Fibroblast of the aortic adventitia (primary cell): Measurements from ENCODE around the gene UBE2C. TPM values are rescaled to one million over a fixed set of nuclear protein-coding genes. Genes with fewer than 3 reads are reported as not detected.

Experiments used
- DNase-seq: peaks from one replicate; pipeline ENCODE4 v3.0.0-alpha.2; 2010; ENCODE audit warnings: low read depth
- H3K4me3 ChIP-seq: 2 replicates; pipeline ENCODE4 v1.5.1; 2011; ENCODE audit warnings: low read depth, mild to moderate bottlenecking, control low read depth, low read length, moderate library complexity
- CTCF ChIP-seq: IDR thresholded peaks from 2 replicates; pipeline ENCODE4 v1.5.1; 2011; ENCODE audit warnings: mild to moderate bottlenecking, low read length, control low read depth, inconsistent platforms; ENCODE audit not compliant: insufficient read depth
- total RNA-seq: library from RNA; depleted of rRNA; stranded (reverse); fragments of >200 nt; gene quantifications from 2 replicates; pipeline ENCODE4 v1.2.3, GENCODE V29; 2012; ENCODE audit warnings: low replicate concordance

The UBE2C gene
- total RNA-seq, 1 donor = 53.3 TPM

GRCh38 chr20:45850238-45850637, 37.8 kb downstream of the UBE2C start:
- TF ChIP-seq CTCF = no peak

DNA sequence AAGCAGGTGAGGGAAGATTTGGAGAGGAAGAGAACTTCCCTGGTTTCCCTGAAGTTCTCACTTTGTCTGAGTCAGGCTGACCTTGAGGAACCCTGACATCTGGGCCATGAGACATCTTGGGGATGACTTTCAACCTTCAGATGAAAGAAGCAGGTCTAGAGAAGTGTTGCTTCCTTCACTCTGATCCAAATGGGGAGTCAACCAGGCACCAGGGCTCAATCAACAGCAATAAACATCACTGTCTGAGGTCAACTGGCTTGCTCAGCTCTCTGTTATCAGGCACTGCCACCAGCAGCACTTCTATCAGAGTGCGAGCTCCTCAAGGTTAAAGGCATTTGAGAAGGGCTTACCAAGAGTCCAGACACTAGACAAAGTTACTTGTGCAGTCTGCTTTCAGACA, 38.5 kb downstream of the UBE2C start:
- TF ChIP-seq CTCF = no peak
- DNase-seq = no peak
- no peak overlapping the region for H3K4me3 ChIP-seq

More at GRCh38 chr20:45850238-45850637, 37.8 kb downstream of the UBE2C start:
- no peak overlapping the region for H3K4me3 ChIP-seq
- DNase-seq = no peak

DNA sequence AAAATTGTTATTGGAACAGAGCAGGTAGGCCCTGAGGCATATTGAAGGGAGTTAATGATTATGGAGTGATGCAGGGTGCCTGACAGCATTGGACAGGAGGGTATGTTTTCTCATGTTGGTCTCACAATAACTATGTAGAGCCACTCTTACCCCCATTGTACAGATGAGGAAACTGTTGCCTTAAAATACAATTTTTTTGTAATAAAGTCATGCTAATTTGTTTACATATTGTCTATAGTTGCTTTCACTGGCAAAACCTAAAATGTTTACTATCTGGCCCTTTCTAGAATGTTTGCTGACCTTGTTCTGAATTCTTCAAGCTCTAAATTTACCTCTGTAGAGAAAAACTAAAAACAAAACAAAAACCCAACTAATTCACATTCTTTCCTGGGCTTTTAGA, 39.1 kb downstream of the UBE2C start:
- DNase-seq = no peak
- TF ChIP-seq CTCF = no peak
- no peak overlapping the region for H3K4me3 ChIP-seq

DNA sequence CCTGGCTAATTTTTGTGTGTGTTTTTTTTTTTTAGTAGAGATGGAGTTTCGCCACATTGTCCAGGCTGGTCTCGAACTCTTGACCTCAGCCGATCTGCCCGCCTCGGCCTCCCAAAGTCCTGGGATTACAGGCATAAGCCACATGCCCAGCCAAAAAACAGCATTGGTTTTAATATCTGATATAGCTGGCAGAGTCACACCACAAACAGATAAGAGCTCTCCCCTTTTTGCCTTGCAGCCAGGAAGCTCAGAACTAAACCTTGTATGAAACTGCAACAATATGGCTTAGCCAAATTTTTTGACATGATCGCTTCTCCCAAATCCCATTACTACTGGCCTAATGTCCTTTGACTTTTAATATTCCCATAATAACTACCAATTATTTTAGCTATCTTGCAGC, 39.9 kb downstream of the UBE2C start:
- H3K4me3 ChIP-seq = no peak overlapping the region
- TF ChIP-seq CTCF = no peak
- DNase-seq = no peak

- no peak overlapping the region for H3K4me3 ChIP-seq
- no peak for DNase-seq
- TF ChIP-seq CTCF = no peak
Measured at GRCh38 chr20:45853484-45853883, 41.0 kb downstream of the UBE2C start.

GRCh38 chr20:45857114-45857881, 44.9 kb downstream of the UBE2C start, which contains the start of the genes ACOT8 and ZSWIM3:
TSS of gene ACOT8 (minus strand) at chr20:45857392. CDS start at chr20:45857315, 77 bp downstream.
TSS of gene ZSWIM3 (plus strand) at chr20:45857614. CDS start at chr20:45857826, 212 bp downstream.
- peak; percentile 100 for DNase-seq
- TF ChIP-seq CTCF = no peak
- H3K4me3 ChIP-seq = peak within 1 kb of the TSS; percentile 85
